Measurements from ENCODE around the gene CDH20.

Gene CDH20

GRCh38 chr18:61583548-61583947, 250.3 kb downstream of the CDH20 start:
- no peaks in the 10 kb centered on the region for H3K9me3 ChIP-seq (ENCODE audit: control insufficient read depth, insufficient read depth, low read length)
- H3K4me1 ChIP-seq (ENCODE audit: control insufficient read depth, insufficient read depth, low read length): peaks cover 3% of the 10 kb centered on the region
- no peak overlapping the region for H3K9ac ChIP-seq (ENCODE audit: low read depth, low read length)
- H3K4me3 ChIP-seq (ENCODE audit: low read depth, low read length): no peak overlapping the region
- H3K27me3 ChIP-seq (ENCODE audit: control insufficient read depth, insufficient read depth, low read length): peaks cover 12% of the 10 kb centered on the region
- H3K36me3 ChIP-seq (ENCODE audit: control insufficient read depth, insufficient read depth, low read length): no peaks in the 10 kb centered on the region

- H3K27me3 ChIP-seq (ENCODE audit: control insufficient read depth, insufficient read depth, low read length): peaks cover 5% of the 10 kb centered on the region
- H3K36me3 ChIP-seq (ENCODE audit: control insufficient read depth, insufficient read depth, low read length): no peaks in the 10 kb centered on the region
- H3K9ac ChIP-seq (ENCODE audit: low read depth, low read length): no peak overlapping the region
- H3K4me3 ChIP-seq (ENCODE audit: low read depth, low read length): no peak overlapping the region
- no peaks in the 10 kb centered on the region for H3K9me3 ChIP-seq (ENCODE audit: control insufficient read depth, insufficient read depth, low read length)
- no peaks in the 10 kb centered on the region for H3K4me1 ChIP-seq (ENCODE audit: control insufficient read depth, insufficient read depth, low read length)
Observed at GRCh38 chr18:61587865-61588264, 254.6 kb downstream of the CDH20 start.

GRCh38 chr18:61589053-61589723, 256.0 kb downstream of the CDH20 start:
- Histone ChIP-seq H3K27me3 (ENCODE audit: control insufficient read depth, insufficient read depth, low read length) (no peaks in the 10 kb centered on the region), H3K36me3 (ENCODE audit: control insufficient read depth, insufficient read depth, low read length) (no peaks in the 10 kb centered on the region), H3K4me1 (ENCODE audit: control insufficient read depth, insufficient read depth, low read length) (no peaks in the 10 kb centered on the region), H3K4me3 (ENCODE audit: low read depth, low read length) (no peak overlapping the region), H3K9me3 (ENCODE audit: control insufficient read depth, insufficient read depth, low read length) (no peaks in the 10 kb centered on the region), H3K9ac (ENCODE audit: low read depth, low read length) (no peak overlapping the region)

GRCh38 chr18:61589724-61590065, 256.5 kb downstream of the CDH20 start:
- no peaks in the 10 kb centered on the region for H3K36me3 ChIP-seq (ENCODE audit: control insufficient read depth, insufficient read depth, low read length)
- no peaks in the 10 kb centered on the region for H3K27me3 ChIP-seq (ENCODE audit: control insufficient read depth, insufficient read depth, low read length)
- H3K4me3 ChIP-seq (ENCODE audit: low read depth, low read length): no peak overlapping the region
- no peaks in the 10 kb centered on the region for H3K4me1 ChIP-seq (ENCODE audit: control insufficient read depth, insufficient read depth, low read length)
- no peak overlapping the region for H3K9ac ChIP-seq (ENCODE audit: low read depth, low read length)
- no peaks in the 10 kb centered on the region for H3K9me3 ChIP-seq (ENCODE audit: control insufficient read depth, insufficient read depth, low read length)

GRCh38 chr18:61591253-61591652, 258.0 kb downstream of the CDH20 start:
- H3K9me3 ChIP-seq (ENCODE audit: control insufficient read depth, insufficient read depth, low read length): no peaks in the 10 kb centered on the region
- H3K4me1 ChIP-seq (ENCODE audit: control insufficient read depth, insufficient read depth, low read length): no peaks in the 10 kb centered on the region
- no peak overlapping the region for H3K9ac ChIP-seq (ENCODE audit: low read depth, low read length)
- H3K4me3 ChIP-seq (ENCODE audit: low read depth, low read length): no peak overlapping the region
- H3K36me3 ChIP-seq (ENCODE audit: control insufficient read depth, insufficient read depth, low read length): no peaks in the 10 kb centered on the region
- no peaks in the 10 kb centered on the region for H3K27me3 ChIP-seq (ENCODE audit: control insufficient read depth, insufficient read depth, low read length)

- Histone ChIP-seq H3K27me3 (ENCODE audit: control insufficient read depth, insufficient read depth, low read length) (no peaks in the 10 kb centered on the region), H3K4me3 (ENCODE audit: low read depth, low read length) (no peak overlapping the region), H3K9ac (ENCODE audit: low read depth, low read length) (no peak overlapping the region), H3K36me3 (ENCODE audit: control insufficient read depth, insufficient read depth, low read length) (no peaks in the 10 kb centered on the region), H3K4me1 (ENCODE audit: control insufficient read depth, insufficient read depth, low read length) (no peaks in the 10 kb centered on the region), H3K9me3 (ENCODE audit: control insufficient read depth, insufficient read depth, low read length) (no peaks in the 10 kb centered on the region)
Observed at GRCh38 chr18:61595615-61596251, 262.5 kb downstream of the CDH20 start.

- Histone ChIP-seq H3K9me3 (ENCODE audit: control insufficient read depth, insufficient read depth, low read length) (no peaks in the 10 kb centered on the region), H3K27me3 (ENCODE audit: control insufficient read depth, insufficient read depth, low read length) (no peaks in the 10 kb centered on the region), H3K4me1 (ENCODE audit: control insufficient read depth, insufficient read depth, low read length) (no peaks in the 10 kb centered on the region), H3K9ac (ENCODE audit: low read depth, low read length) (no peak overlapping the region), H3K36me3 (ENCODE audit: control insufficient read depth, insufficient read depth, low read length) (no peaks in the 10 kb centered on the region), H3K4me3 (ENCODE audit: low read depth, low read length) (no peak overlapping the region)
Observed at GRCh38 chr18:61596296-61596695, 263.1 kb downstream of the CDH20 start.

- Histone ChIP-seq H3K4me1 (ENCODE audit: control insufficient read depth, insufficient read depth, low read length) (no peaks in the 10 kb centered on the region), H3K27me3 (ENCODE audit: control insufficient read depth, insufficient read depth, low read length) (no peaks in the 10 kb centered on the region), H3K9me3 (ENCODE audit: control insufficient read depth, insufficient read depth, low read length) (no peaks in the 10 kb centered on the region), H3K4me3 (ENCODE audit: low read depth, low read length) (no peak overlapping the region), H3K36me3 (ENCODE audit: control insufficient read depth, insufficient read depth, low read length) (no peaks in the 10 kb centered on the region), H3K9ac (ENCODE audit: low read depth, low read length) (no peak overlapping the region)
Observed at GRCh38 chr18:61597316-61597715, 264.1 kb downstream of the CDH20 start.

GRCh38 chr18:61600422-61600821, 267.2 kb downstream of the CDH20 start:
- no peaks in the 10 kb centered on the region for H3K4me1 ChIP-seq (ENCODE audit: control insufficient read depth, insufficient read depth, low read length)
- H3K36me3 ChIP-seq (ENCODE audit: control insufficient read depth, insufficient read depth, low read length): no peaks in the 10 kb centered on the region
- no peak overlapping the region for H3K4me3 ChIP-seq (ENCODE audit: low read depth, low read length)
- H3K9me3 ChIP-seq (ENCODE audit: control insufficient read depth, insufficient read depth, low read length): no peaks in the 10 kb centered on the region
- H3K9ac ChIP-seq (ENCODE audit: low read depth, low read length): no peak overlapping the region
- no peaks in the 10 kb centered on the region for H3K27me3 ChIP-seq (ENCODE audit: control insufficient read depth, insufficient read depth, low read length)

GRCh38 chr18:61602836-61603235, 269.6 kb downstream of the CDH20 start:
- no peaks in the 10 kb centered on the region for H3K27me3 ChIP-seq (ENCODE audit: control insufficient read depth, insufficient read depth, low read length)
- no peaks in the 10 kb centered on the region for H3K36me3 ChIP-seq (ENCODE audit: control insufficient read depth, insufficient read depth, low read length)
- no peak overlapping the region for H3K9ac ChIP-seq (ENCODE audit: low read depth, low read length)
- no peak overlapping the region for H3K4me3 ChIP-seq (ENCODE audit: low read depth, low read length)
- no peaks in the 10 kb centered on the region for H3K9me3 ChIP-seq (ENCODE audit: control insufficient read depth, insufficient read depth, low read length)
- H3K4me1 ChIP-seq (ENCODE audit: control insufficient read depth, insufficient read depth, low read length): peaks cover 4% of the 10 kb centered on the region
